Measurements from ENCODE around the gene STK17B.
A peak's percentile ranks its signal among the peaks of the same experiment; 100 is the strongest.
"Not testable (repeated sequence)": the region's sequence is repeated elsewhere in the genome, so short reads cannot be mapped to it uniquely, and the experiment has no call there.

The STK17B gene

GRCh38 chr2:196105951-196106350 lies 65.4 kb downstream of the STK17B start:
- peak; percentile 56 for DNase-seq

- DNase-seq: no peak
Measured at GRCh38 chr2:196104066-196104465, 67.3 kb downstream of the STK17B start.

- DNase-seq: no peak
Measured at GRCh38 chr2:196103626-196104025, 67.8 kb downstream of the STK17B start.

- DNase-seq: peak; percentile 51
Measured at GRCh38 chr2:196101325-196101991, 69.9 kb downstream of the STK17B start.

GRCh38 chr2:196099916-196100315 lies 71.5 kb downstream of the STK17B start:
- DNase-seq: peak; percentile 61

- no peak for DNase-seq
Measured at GRCh38 chr2:196097864-196098660, 73.3 kb downstream of the STK17B start.

GRCh38 chr2:196096982-196097745 lies 74.2 kb downstream of the STK17B start:
- DNase-seq: no peak

- no peak for DNase-seq
Measured at GRCh38 chr2:196096264-196096663, 75.1 kb downstream of the STK17B start.

GRCh38 chr2:196089448-196089847 lies 81.9 kb downstream of the STK17B start:
- DNase-seq: not testable (repeated sequence)

- DNase-seq: no peak
Measured at GRCh38 chr2:196088203-196088602, 83.2 kb downstream of the STK17B start.

GRCh38 chr2:196086517-196087368 lies 84.6 kb downstream of the STK17B start:
- no peak for DNase-seq

- no peak for DNase-seq
Measured at GRCh38 chr2:196083601-196084000, 87.8 kb downstream of the STK17B start.
